ENCODE measurements around the gene CT47C1. TPM values are rescaled to one million over a fixed set of nuclear protein-coding genes. Genes with fewer than 3 reads are reported as not detected.

The CT47C1 gene
- total and polyA plus RNA-seq, 2 of the 8 experiments (the other 6 are each of a cell fraction or from before 2014, with no cell fraction given), result not detected

DNA sequence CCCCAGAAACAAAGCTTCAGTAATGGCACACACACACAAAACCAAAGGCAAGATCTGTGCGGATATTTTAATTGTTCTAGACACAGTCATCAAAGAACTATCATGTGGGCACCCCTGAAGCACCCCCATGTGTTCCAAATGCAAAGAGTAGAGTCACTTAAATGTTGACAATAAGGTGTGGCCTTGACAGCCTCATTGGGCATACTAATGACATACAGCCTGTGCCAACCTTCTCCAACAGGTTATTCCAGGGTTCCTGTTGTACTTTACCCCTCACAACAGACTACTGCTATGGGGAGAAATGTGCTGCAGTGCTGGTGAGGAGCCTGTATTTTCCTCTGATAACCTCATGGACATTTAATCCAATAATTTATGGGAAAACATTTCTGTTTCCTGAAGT lies 29.8 kb upstream of the CT47C1 start:
- 91% methylated on average over 1 of the region's 1 CpG; no CpG with 5 or more reads in 1 of the 2 experiments for WGBS, 2 experiments (ENCODE audit: extremely low coverage in 1 of 2, insufficient coverage in 1 of 2, insufficient read length in 1 of 2, insufficient replicate concordance in 2 of 2, low coverage in 1 of 2, low lambda C conversion rate in 2 of 2, missing lambda C conversion rate in 1 of 2)
- Histone ChIP-seq H3K27me3 (replicated peaks in 1 of 4; ENCODE audit: control insufficient read depth in 3 of 4, extremely low read depth in 1 of 4, insufficient read depth in 3 of 4, low read length in 3 of 4) (no peaks in the 10 kb centered on the region), H3K18ac (ENCODE audit: extremely low read depth, low read length) (no peak overlapping the region), H3K9me3 (ENCODE audit: insufficient read depth in 2 of 2, low read depth in 1 of 2, low read length in 1 of 2) (no peaks in the 10 kb centered on the region), H3K79me2 (ENCODE audit: control insufficient read depth in 1 of 2, insufficient read depth in 2 of 2, low read length in 2 of 2) (no peaks in the 10 kb centered on the region), H3K4me3 (ENCODE audit: extremely low read depth in 1 of 4, insufficient read depth in 2 of 4, low read depth in 3 of 4, low read length in 4 of 4) (no peak overlapping the region), H2AK5ac (ENCODE audit: low read depth, low read length) (no peak overlapping the region), H2BK15ac (ENCODE audit: low read length) (no peak overlapping the region), H2BK120ac (replicated peaks; ENCODE audit: low read depth, low read length) (no peak overlapping the region), H3K36me3 (ENCODE audit: control insufficient read depth in 2 of 4, insufficient read depth in 4 of 4, low read length in 3 of 4) (no peaks in the 10 kb centered on the region), H3K9ac (replicated peaks in 1 of 4; ENCODE audit: extremely low read depth in 1 of 4, low read depth in 3 of 4, low read length in 3 of 4) (no peak overlapping the region), H3K4me2 (ENCODE audit: insufficient read depth in 1 of 2, low read depth in 2 of 2, low read length in 2 of 2) (no peak overlapping the region), H4K20me1 (replicated peaks in 1 of 2; ENCODE audit: control insufficient read depth in 1 of 2, insufficient read depth in 2 of 2, low read length in 2 of 2) (no peaks in the 10 kb centered on the region), H3K23ac (ENCODE audit: insufficient read length) (no peak overlapping the region), H3K4ac (replicated peaks; ENCODE audit: insufficient read length, low read depth, low read length) (no peak overlapping the region), H3K56ac (replicated peaks; ENCODE audit: insufficient read length, low read depth, low read length) (no peak overlapping the region), H4K91ac (replicated peaks; ENCODE audit: insufficient read length, low read length) (no peak overlapping the region), H2BK12ac (ENCODE audit: low read depth, low read length) (no peak overlapping the region), H4K5ac (ENCODE audit: insufficient read length, low read depth, low read length) (no peak overlapping the region), H4K8ac (ENCODE audit: extremely low read depth, insufficient read depth, low read length) (no peak overlapping the region), H3K4me1 (replicated peaks in 1 of 4; ENCODE audit: control insufficient read depth in 3 of 4, insufficient read depth in 4 of 4, low read length in 3 of 4) (no peaks in the 10 kb centered on the region), H3K14ac (ENCODE audit: insufficient read length) (no peak overlapping the region), H2AFZ (ENCODE audit: low read length) (no peak overlapping the region), H3K79me1 (ENCODE audit: low read depth, low read length) (no peaks in the 10 kb centered on the region), H2BK20ac (ENCODE audit: low read length) (no peak overlapping the region), H3K23me2 (ENCODE audit: low read depth, low read length) (no peaks in the 10 kb centered on the region), H2BK5ac (ENCODE audit: low read depth, low read length) (no peak overlapping the region), H3K27ac (ENCODE audit: low read depth, low read length) (no peak overlapping the region)
- TF ChIP-seq PHF8 (conservative IDR thresholded peaks at IDR 0.05; ENCODE audit: low read depth, low read length), result no peak
- no peak for TF ChIP-seq KDM1A (IDR thresholded peaks at IDR 0.05; ENCODE audit: borderline replicate concordance, low read length)
- TF ChIP-seq RXRA (IDR thresholded peaks at IDR 0.05; ENCODE audit: insufficient read depth, low read depth, low read length), result no peak
- no peak for TF ChIP-seq GTF2F1 (IDR thresholded peaks at IDR 0.05; ENCODE audit: borderline replicate concordance, low read depth, low read length)
- no peak for TF ChIP-seq SP4 (IDR thresholded peaks at IDR 0.05; ENCODE audit: low read length)
- TF ChIP-seq POLR2A (IDR thresholded peaks at IDR 0.05; ENCODE audit: control extremely low read depth in 1 of 2, low read depth in 2 of 2, low read length in 2 of 2), result no peak
- TF ChIP-seq SIRT6 (IDR thresholded peaks at IDR 0.05; ENCODE audit: low read length), result no peak
- TF ChIP-seq POU5F1 (IDR thresholded peaks at IDR 0.05; ENCODE audit: low read depth, low read length), result no peak
- no peak for TF ChIP-seq EP300 (IDR thresholded peaks at IDR 0.05; ENCODE audit: borderline replicate concordance in 1 of 2, low read depth in 2 of 2, low read length in 2 of 2)
- no peak for TF ChIP-seq CEBPB (IDR thresholded peaks at IDR 0.05; ENCODE audit: low read depth, low read length)
- TF ChIP-seq RBBP5 (IDR thresholded peaks at IDR 0.05; ENCODE audit: borderline replicate concordance, low read depth, low read length), result no peak
- FAIRE-seq (no peak), DNase-seq (ENCODE audit: low read depth in 1 of 2, low spot score in 2 of 2) (no peak)
- ChIA-PET CTCF (ENCODE audit: partially characterized antibody) (no interaction called here), POLR2A (ENCODE audit: partially characterized antibody) (no interaction called here)
